ENCODE results near the gene TRIM8. TPM values are rescaled to one million over a fixed set of nuclear protein-coding genes. Genes with fewer than 3 reads are reported as not detected.

TRIM8 gene
- total RNA-seq, 6 experiments from 2014 or later = 34.7 to 99.8 (median 41.2) TPM

GRCh38 chr10:102645388-102645740, 1.1 kb downstream of the TRIM8 start:
- H3K4me1 ChIP-seq = peaks cover 0 to 50% (median 18%) of the 10 kb centered on the region in 4 donors
- peak; percentile 86 to 91 (median 88) for DNase-seq
- peak; percentile 55 for TF ChIP-seq POLR2A (IDR thresholded peaks at IDR 0.05)
- TF ChIP-seq, protein P1, sequence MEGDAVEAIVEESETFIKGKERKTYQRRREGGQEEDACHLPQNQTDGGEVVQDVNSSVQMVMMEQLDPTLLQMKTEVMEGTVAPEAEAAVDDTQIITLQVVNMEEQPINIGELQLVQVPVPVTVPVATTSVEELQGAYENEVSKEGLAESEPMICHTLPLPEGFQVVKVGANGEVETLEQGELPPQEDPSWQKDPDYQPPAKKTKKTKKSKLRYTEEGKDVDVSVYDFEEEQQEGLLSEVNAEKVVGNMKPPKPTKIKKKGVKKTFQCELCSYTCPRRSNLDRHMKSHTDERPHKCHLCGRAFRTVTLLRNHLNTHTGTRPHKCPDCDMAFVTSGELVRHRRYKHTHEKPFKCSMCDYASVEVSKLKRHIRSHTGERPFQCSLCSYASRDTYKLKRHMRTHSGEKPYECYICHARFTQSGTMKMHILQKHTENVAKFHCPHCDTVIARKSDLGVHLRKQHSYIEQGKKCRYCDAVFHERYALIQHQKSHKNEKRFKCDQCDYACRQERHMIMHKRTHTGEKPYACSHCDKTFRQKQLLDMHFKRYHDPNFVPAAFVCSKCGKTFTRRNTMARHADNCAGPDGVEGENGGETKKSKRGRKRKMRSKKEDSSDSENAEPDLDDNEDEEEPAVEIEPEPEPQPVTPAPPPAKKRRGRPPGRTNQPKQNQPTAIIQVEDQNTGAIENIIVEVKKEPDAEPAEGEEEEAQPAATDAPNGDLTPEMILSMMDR (IDR thresholded peaks at IDR 0.05) = no peak
- intact Hi-C loops (cut with DNase I) = no loop called here
- peak overlapping the region; percentile 81 to 96 (median 92) for H3K4me3 ChIP-seq
- H3K36me3 ChIP-seq = no peaks in the 10 kb centered on the region
- no peaks in the 10 kb centered on the region for H3K27me3 ChIP-seq
- WGBS (ENCODE audit: insufficient coverage, low coverage, low lambda C conversion rate, missing lambda C conversion rate) = 0% methylated on average over 4 of the region's 12 CpGs
- H3K9me3 ChIP-seq = no peaks in the 10 kb centered on the region
- peak overlapping the region; percentile 96 to 99 (median 97) for H3K27ac ChIP-seq
- peak; percentile 44 to 57 (median 48) for ATAC-seq

GRCh38 chr10:102645741-102646609, 1.7 kb downstream of the TRIM8 start:
- DNase-seq = peak; percentile 80 to 87 (median 81)
- intact Hi-C loops (cut with DNase I) = no loop called here
- H3K9me3 ChIP-seq = no peaks in the 10 kb centered on the region
- no peaks in the 10 kb centered on the region for H3K27me3 ChIP-seq
- ATAC-seq = peak; percentile 18 to 27 (median 22)
- H3K36me3 ChIP-seq = no peaks in the 10 kb centered on the region
- TF ChIP-seq POLR2A (IDR thresholded peaks at IDR 0.05) = no peak
- TF ChIP-seq, protein P1 (IDR thresholded peaks at IDR 0.05) = no peak
- H3K27ac ChIP-seq = peak overlapping the region; percentile 96 to 99 (median 97)
- WGBS (ENCODE audit: insufficient coverage, low coverage, low lambda C conversion rate, missing lambda C conversion rate) = under 1% methylated on average over 18 of the region's 29 CpGs
- H3K4me1 ChIP-seq = peaks cover 0 to 52% (median 18%) of the 10 kb centered on the region in 4 donors
- peak overlapping the region; percentile 81 to 96 (median 92) for H3K4me3 ChIP-seq

- TF ChIP-seq POLR2A (IDR thresholded peaks at IDR 0.05) = no peak
- TF ChIP-seq, protein P1 (IDR thresholded peaks at IDR 0.05) = no peak
- ATAC-seq (no peak), DNase-seq (peak in 1 of 3 donors; percentile 21)
- Histone ChIP-seq H3K27ac (peak overlapping the region; percentile 96 to 99 (median 97)), H3K36me3 (no peaks in the 10 kb centered on the region), H3K4me3 (peak overlapping the region; percentile 81 to 96 (median 92)), H3K9me3 (no peaks in the 10 kb centered on the region), H3K4me1 (peaks cover 0 to 47% (median 18%) of the 10 kb centered on the region in 4 donors), H3K27me3 (no peaks in the 10 kb centered on the region)
- intact Hi-C loops (cut with DNase I) = no loop called here
- 16% methylated on average over 9 of the region's 18 CpGs for WGBS (ENCODE audit: insufficient coverage, low coverage, low lambda C conversion rate, missing lambda C conversion rate)
Measured at GRCh38 chr10:102646610-102647442, 2.5 kb downstream of the TRIM8 start.

- no peaks in the 10 kb centered on the region for H3K9me3 ChIP-seq
- WGBS (ENCODE audit: insufficient coverage, low coverage, low lambda C conversion rate, missing lambda C conversion rate) = 33% methylated on average over 1 of the region's 7 CpGs
- intact Hi-C loops (cut with DNase I) = no loop called here
Measured at GRCh38 chr10:102647443-102648268, 3.4 kb downstream of the TRIM8 start.

More at GRCh38 chr10:102647443-102648268, 3.4 kb downstream of the TRIM8 start:
- TF ChIP-seq, protein P1 (IDR thresholded peaks at IDR 0.05) = no peak
- no peak for TF ChIP-seq POLR2A (IDR thresholded peaks at IDR 0.05)
- Histone ChIP-seq H3K27ac (peak overlapping the region in 1 of 3 donors; percentile 8), H3K36me3 (no peaks in the 10 kb centered on the region), H3K4me3 (peak overlapping the region; percentile 81 to 96 (median 92)), H3K4me1 (peaks cover 0 to 46% (median 18%) of the 10 kb centered on the region in 4 donors), H3K27me3 (no peaks in the 10 kb centered on the region)
- DNase-seq (no peak), ATAC-seq (no peak)
